ENCODE data around the gene GAPDH. TPM values are rescaled to one million over a fixed set of nuclear protein-coding genes. Genes with fewer than 3 reads are reported as not detected.

Gene GAPDH
- 6,926 to 9,040 TPM (median 8,633 TPM) in 5 replicates for total RNA-seq (2022; extraction: Qiagen RNA extraction)

DNA sequence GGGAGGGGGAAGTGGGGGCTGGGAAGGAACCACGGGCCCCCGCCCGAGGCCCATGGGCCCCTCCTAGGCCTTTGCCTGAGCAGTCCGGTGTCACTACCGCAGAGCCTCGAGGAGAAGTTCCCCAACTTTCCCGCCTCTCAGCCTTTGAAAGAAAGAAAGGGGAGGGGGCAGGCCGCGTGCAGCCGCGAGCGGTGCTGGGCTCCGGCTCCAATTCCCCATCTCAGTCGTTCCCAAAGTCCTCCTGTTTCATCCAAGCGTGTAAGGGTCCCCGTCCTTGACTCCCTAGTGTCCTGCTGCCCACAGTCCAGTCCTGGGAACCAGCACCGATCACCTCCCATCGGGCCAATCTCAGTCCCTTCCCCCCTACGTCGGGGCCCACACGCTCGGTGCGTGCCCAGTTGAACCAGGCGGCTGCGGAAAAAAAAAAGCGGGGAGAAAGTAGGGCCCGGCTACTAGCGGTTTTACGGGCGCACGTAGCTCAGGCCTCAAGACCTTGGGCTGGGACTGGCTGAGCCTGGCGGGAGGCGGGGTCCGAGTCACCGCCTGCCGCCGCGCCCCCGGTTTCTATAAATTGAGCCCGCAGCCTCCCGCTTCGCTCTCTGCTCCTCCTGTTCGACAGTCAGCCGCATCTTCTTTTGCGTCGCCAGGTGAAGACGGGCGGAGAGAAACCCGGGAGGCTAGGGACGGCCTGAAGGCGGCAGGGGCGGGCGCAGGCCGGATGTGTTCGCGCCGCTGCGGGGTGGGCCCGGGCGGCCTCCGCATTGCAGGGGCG lies at the start of gene GAPDH:
Gene GAPDH, plus strand, starts transcription at position 595 of the 772 bp plus-strand sequence. CDS start 316 bp downstream, outside the sequence.

DNA sequence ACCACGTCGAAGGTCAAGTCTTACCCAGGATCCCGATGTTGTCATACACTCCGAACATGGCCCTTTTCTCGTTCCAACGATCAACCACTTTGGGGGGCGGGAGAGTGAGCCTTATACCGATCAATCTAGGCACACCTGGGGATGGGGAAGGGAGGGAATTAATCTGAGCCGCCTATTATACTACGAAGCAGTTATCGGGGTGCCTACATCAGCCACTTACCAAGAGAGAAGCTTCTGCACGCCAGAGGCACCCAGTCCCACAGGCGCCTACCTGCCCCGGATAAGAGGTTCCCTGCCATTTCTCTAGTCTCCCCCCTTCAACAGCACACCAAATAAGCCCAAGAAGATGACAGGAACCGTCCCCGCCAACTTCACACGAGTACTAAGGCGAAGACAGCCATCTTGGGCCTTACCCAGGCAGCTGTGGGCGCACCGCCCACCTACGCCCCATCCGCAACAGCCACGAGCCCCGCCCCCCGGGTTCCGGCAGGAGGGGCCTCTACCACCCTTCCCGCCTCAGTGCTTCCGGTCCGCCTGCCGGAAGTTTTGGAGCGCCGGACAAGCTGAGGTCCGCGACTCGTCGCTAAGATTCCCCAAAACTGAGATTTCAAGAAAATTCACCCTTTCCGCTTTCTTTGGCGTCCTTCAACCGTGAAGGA lies 41.4 kb upstream of the GAPDH start, which contains the start of gene MRPL51:
Gene MRPL51, minus strand, starts transcription at position 425 of the 659 bp plus-strand sequence. Its CDS starts 126 bp downstream, at position 299.

DNA sequence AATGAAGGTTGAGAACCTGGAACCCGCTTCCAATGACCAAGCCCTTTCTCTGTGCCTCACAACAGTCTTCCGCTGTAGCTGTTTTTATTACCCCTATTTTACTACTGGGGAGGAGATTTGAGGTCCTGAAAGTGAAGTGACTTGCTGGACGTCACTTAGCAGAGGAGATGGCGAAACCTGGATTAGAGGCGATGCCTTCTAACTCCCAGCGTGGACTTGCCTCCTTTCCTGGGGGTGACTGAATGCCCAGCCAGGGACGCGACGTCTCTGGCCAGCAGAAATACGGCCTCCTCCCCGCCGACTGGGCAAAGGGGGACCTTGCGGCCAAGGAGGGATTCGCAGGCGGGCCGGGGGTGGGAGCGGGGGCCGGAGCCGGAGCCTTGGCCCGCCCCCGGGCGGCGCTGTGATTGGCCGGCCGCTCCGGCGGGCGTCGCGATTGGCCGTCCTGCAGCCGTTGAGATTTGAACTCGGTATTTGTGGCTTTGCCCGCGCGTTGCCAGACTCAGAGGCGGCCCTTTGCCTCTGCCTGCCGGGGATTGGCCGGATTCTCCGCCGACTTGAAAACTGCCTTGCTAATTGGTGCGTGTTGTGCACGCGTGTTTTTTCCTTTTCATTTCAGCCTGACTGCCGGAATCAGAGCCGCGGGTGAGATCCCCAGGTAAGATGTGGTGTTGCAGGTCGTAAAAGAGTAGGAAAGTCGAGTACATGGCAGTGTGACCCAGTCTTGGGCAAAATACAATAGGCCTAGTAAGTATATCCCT lies 40.6 kb upstream of the GAPDH start, which contains the start of gene NCAPD2:
Gene NCAPD2, plus strand, starts transcription at position 606 of the 761 bp plus-strand sequence. CDS start 997 bp downstream, outside the sequence.

Other genes with a start within 250 kb of the GAPDH start
- 0.26 to 0.99 TPM (median 0.38 TPM) in 5 replicates for gene PLEKHG6, start 223.8 kb upstream of the GAPDH start, total RNA-seq (2022; extraction: Qiagen RNA extraction)
- gene TNFRSF1A, start 192.4 kb upstream of the GAPDH start, total RNA-seq (2022; extraction: Qiagen RNA extraction), result 361 to 805 TPM (median 469 TPM) in 5 replicates
- 22.8 to 25.8 TPM (median 24.3 TPM) in 5 replicates for gene SCNN1A, start 159.0 kb upstream of the GAPDH start, total RNA-seq (2022; extraction: Qiagen RNA extraction)
- 204 to 246 TPM (median 240 TPM) in 5 replicates for gene LTBR, start 150.4 kb upstream of the GAPDH start, total RNA-seq (2022; extraction: Qiagen RNA extraction)
- not detected in 5 replicates for gene CD27, start 89.6 kb upstream of the GAPDH start, total RNA-seq (2022; extraction: Qiagen RNA extraction)
- gene TAPBPL, start 82.5 kb upstream of the GAPDH start, total RNA-seq (2022; extraction: Qiagen RNA extraction), result 3.3 to 4.0 TPM (median 3.6 TPM) in 5 replicates
- 9.2 to 13.0 TPM (median 10.5 TPM) in 5 replicates for gene VAMP1, start 63.8 kb upstream of the GAPDH start, total RNA-seq (2022; extraction: Qiagen RNA extraction)
- 256 to 331 TPM (median 322 TPM) in 5 replicates for gene MRPL51, start 41.3 kb upstream of the GAPDH start, total RNA-seq (2022; extraction: Qiagen RNA extraction)
- gene NCAPD2, start 40.4 kb upstream of the GAPDH start, total RNA-seq (2022; extraction: Qiagen RNA extraction), result 52.3 to 78.1 TPM (median 59.3 TPM) in 5 replicates
- gene IFFO1, start 21.5 kb downstream of the GAPDH start, total RNA-seq (2022; extraction: Qiagen RNA extraction), result 1.6 to 2.5 TPM (median 1.8 TPM) in 5 replicates
- 91.1 to 115 TPM (median 97.7 TPM) in 5 replicates for gene NOP2, start 33.8 kb downstream of the GAPDH start, total RNA-seq (2022; extraction: Qiagen RNA extraction)
- gene CHD4, start 72.9 kb downstream of the GAPDH start, total RNA-seq (2022; extraction: Qiagen RNA extraction), result 55.8 to 82.9 TPM (median 60.2 TPM) in 5 replicates
- gene LPAR5, start 101.4 kb downstream of the GAPDH start, total RNA-seq (2022; extraction: Qiagen RNA extraction), result 0.58 to 1.0 TPM (median 0.70 TPM) in 5 replicates
- 0.18 to 0.56 TPM (median 0.33 TPM) in 3 of 5 replicates, not detected in the others for gene ACRBP, start 112.9 kb downstream of the GAPDH start, total RNA-seq (2022; extraction: Qiagen RNA extraction)
- gene ING4, start 128.6 kb downstream of the GAPDH start, total RNA-seq (2022; extraction: Qiagen RNA extraction), result 11.5 to 19.9 TPM (median 14.3 TPM) in 5 replicates
- gene ZNF384, start 154.9 kb downstream of the GAPDH start, total RNA-seq (2022; extraction: Qiagen RNA extraction), result 53.8 to 60.6 TPM (median 58.4 TPM) in 5 replicates
- 0.76 to 1.1 TPM (median 0.84 TPM) in 5 replicates for gene PIANP, start 166.3 kb downstream of the GAPDH start, total RNA-seq (2022; extraction: Qiagen RNA extraction)
- 48.4 to 56.5 TPM (median 55.4 TPM) in 5 replicates for gene COPS7A, start 189.5 kb downstream of the GAPDH start, total RNA-seq (2022; extraction: Qiagen RNA extraction)
- 246 to 305 TPM (median 296 TPM) in 5 replicates for gene MLF2, start 218.6 kb downstream of the GAPDH start, total RNA-seq (2022; extraction: Qiagen RNA extraction)
- gene PTMS, start 231.8 kb downstream of the GAPDH start, total RNA-seq (2022; extraction: Qiagen RNA extraction), result 588 to 898 TPM (median 880 TPM) in 5 replicates
- 0.51 to 1.9 TPM (median 1.7 TPM) in 5 replicates for gene LAG3, start 238.0 kb downstream of the GAPDH start, total RNA-seq (2022; extraction: Qiagen RNA extraction)